HG02588 (cell line): ENCODE results near the gene TNFAIP3.
A peak's percentile ranks its signal among the peaks of the same experiment; 100 is the strongest.
"Not testable (repeated sequence)": the region's sequence is repeated elsewhere in the genome, so short reads cannot be mapped to it uniquely, and the experiment has no call there.

Source experiments
- ATAC-seq: cut with Tn5 transposase; IDR thresholded peaks from one replicate; pipeline ENCODE4 v1.9.1; 2021; ENCODE audit warnings: mild to moderate bottlenecking, moderate library complexity; ENCODE audit not compliant: unreplicated experiment

TNFAIP3 gene

DNA sequence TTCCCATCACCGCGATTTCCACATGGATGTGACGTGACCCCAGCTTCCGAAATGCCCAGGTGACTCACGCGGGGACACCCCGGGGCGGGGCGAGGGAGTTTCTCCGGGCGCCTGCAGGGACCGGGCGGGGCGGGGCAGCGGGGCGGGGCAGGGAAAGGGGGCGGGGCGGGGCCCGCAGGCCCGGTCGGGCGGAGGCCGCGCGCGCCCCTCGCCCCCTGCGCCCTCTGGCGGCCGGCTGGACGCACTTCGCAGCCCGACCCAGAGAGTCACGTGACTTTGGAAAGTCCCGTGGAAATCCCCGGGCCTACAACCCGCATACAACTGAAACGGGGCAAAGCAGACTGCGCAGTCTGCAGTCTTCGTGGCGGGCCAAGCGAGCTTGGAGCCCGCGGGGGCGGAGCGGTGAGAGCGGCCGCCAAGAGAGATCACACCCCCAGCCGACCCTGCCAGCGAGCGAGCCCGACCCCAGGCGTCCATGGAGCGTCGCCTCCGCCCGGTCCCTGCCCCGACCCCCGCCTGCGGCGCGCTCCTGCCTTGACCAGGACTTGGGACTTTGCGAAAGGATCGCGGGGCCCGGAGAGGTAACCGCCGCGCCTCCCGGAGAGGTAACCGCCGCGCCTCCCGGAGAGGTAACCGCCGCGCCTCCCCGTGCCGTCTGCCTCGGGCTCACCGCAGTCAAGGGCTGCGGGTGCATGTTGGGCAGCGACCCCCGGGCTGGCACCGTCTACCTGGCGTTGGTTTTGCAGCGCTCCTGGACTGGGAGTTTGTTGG is at the start of gene TNFAIP3:
Gene TNFAIP3 (plus strand): TSS at position 346 of the 771 bp plus-strand sequence. CDS start 3,969 bp downstream, outside the sequence.
- peak; percentile 68 for ATAC-seq

DNA sequence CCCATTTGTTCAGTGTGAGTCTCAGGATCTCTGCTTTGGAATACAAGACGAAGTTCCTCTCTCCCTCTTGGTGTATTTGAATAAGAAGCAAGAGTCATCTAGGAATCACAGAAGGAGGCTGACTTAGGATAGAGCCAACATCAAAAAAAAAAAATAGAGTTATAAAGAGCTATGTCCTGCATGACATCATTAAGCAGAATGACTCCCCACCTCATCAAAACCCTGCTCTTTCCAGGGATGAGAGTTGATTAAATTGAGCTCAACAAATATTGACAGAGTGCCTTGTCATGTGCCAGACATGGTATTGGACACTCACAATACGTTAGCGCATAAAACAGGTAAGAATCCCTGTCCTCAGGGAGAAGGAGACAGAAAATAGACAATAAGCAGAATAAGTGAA is 48.6 kb upstream of the TNFAIP3 start:
- no peak for ATAC-seq

DNA sequence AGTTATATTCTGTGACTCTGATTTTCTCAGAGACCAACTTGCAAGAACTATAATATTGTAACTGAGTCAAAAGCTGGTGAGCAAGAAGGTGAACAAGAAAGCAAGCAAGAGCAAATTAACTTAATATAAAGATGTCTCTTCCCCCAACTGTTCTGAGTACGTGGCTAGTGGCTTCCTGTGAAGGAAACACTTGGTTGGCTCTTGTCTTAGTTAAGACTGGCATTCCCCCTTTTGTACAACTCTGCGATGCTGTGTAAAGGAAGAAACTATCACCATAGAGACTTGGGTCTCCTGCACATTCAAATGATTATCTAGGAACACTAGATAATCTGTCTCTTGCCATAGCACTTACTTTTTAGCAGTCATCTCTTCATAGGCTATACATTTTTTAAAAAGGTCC is 47.3 kb upstream of the TNFAIP3 start:
- ATAC-seq = no peak

DNA sequence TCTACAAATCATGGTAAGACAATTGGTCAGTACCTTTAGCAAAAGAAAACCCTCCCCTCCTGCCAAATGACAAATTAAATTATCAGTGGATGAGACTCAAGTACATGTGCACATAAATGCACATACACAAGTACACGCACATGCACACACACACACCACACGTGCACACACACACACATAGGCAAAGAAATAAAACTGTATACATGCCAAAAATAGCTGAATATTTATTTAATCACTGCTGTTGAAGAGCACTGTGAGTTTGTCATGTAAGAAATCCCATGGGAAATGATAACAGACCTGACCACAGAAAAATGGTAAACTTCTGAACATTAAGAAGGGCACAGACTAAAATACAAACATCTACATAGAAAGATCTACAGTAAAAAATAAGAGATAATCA is 46.6 kb upstream of the TNFAIP3 start:
- ATAC-seq = no peak

DNA sequence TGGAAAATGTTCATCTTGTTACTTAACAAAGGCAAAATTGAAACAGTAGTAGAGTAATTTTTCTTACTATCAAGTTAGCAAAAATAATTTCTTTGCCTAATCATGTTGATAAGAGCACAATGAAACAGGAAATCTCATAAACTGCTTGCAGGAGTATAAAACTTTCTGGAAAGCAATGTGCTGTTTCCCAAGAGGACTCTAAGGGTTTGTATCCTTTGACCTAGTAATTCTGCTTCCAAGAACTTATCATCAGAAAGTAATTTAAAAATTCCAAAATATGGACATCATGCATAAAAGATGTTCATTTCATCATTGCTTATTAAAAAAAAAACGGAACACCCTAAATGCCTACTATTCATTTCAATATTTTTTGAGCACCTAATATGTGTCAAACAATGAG is 46.1 kb upstream of the TNFAIP3 start:
- ATAC-seq = no peak

DNA sequence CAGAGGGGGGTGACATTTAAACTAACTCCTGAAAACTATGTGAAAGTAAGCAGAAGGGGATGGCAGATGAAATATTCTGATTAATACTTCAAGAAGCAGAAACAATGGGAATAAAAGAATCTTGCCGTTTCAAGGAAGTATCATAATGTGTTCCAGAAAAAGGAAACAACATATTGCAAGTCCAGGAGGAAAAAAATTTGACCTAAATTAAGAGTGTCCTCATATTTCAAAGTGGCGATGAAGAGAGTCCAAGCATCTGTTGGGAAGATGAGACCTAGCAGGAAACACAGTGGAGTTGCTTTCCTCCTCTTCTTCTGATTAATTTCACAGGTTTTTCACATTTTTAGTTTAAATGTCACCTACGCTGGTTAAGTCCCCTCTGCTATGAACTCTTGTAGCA is 45.6 kb upstream of the TNFAIP3 start:
- ATAC-seq = no peak

DNA sequence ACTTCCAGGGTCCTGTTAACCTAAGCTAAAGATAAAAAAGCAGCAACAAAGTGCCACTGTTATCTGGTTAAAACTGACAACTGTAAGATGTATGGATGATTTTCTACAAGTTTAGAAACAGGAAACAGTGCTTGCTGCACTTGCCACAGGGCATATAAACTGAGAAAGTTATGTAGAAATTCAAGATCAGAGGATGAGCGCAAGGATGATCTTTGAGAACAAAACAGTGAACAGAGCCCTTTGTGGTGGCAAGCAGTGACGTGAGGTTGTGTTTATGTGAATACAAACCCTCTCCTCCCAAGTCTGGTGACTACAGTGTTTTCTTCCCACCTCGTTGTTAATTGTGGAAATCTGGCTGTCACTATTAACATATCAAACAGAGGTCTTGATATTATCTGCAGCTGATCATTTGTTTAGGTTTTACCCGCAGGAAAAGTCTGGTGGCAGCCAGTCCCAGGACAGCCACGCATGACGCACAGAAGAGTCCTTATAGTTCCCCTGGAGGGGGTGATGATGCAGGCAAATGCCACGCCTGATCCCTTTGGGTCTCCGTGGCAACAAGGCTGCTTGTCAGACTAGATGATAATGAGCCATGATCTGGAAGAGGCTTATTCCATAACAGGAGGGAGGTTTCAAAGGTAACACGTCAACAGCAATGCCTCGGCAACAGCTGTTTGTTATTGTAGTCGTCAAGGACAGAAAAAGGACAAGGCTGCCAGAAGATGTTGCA is 43.1 kb upstream of the TNFAIP3 start:
- no peak for ATAC-seq

DNA sequence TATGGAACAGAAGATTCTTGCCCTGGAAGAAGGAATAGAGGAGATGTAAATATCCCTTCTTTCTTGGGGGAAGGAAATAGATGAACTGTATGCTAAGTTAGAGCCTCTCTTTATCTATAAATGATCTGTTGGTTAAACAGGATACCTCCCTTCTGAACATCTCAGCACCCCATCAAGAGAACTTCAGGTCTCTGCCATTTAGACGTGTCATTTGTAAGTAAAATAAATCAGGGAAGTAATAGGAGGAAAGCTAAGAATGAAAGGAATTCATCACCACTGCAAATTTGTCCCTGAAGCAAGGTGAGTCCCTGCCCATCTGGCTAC is 42.5 kb upstream of the TNFAIP3 start:
- no peak for ATAC-seq

DNA sequence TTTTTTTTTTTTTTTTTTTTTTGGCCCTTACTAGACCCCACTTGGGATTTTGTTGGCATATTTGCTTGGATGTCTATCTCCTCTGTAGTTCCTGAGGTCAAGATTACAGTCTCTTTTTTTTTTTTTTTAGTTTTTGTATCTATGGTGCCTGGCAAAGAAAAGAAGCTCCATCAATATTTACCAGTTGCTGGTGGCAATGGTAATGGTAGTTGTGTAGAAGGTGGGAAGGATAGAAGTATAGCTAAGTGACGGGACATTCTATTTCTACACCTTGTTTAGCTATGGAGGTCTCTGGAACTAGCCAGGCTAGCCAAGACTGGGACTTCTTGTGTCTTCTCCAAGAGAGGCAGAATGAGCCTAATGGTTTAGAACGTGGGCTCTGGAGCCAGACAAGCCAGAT is 42.2 kb upstream of the TNFAIP3 start:
- no peak for ATAC-seq

DNA sequence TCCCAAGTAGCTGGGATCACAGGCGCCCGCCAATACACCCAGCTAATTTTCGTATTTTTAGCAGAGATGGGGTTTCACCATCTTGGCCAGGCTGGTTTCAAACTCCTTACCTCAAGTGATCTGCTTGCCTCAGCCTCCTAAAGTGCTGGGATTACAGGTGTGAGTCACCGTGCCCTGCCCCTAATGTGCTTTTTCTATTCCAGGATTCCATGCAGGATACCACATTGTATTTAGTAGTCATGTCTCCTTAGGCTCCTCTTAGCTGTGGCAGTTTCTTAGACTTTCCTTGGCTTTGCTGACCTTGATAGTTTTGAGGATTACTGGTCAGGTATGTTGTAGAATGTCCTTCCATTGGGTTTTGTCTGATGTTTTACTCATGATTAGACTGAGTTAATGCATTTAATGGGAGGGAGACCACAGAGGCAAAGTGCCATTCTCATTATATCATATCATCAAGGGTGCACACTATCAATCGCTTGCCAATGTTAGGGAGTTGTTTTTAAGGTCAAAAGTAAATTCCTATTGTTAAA is 39.6 kb upstream of the TNFAIP3 start:
- ATAC-seq = no peak

DNA sequence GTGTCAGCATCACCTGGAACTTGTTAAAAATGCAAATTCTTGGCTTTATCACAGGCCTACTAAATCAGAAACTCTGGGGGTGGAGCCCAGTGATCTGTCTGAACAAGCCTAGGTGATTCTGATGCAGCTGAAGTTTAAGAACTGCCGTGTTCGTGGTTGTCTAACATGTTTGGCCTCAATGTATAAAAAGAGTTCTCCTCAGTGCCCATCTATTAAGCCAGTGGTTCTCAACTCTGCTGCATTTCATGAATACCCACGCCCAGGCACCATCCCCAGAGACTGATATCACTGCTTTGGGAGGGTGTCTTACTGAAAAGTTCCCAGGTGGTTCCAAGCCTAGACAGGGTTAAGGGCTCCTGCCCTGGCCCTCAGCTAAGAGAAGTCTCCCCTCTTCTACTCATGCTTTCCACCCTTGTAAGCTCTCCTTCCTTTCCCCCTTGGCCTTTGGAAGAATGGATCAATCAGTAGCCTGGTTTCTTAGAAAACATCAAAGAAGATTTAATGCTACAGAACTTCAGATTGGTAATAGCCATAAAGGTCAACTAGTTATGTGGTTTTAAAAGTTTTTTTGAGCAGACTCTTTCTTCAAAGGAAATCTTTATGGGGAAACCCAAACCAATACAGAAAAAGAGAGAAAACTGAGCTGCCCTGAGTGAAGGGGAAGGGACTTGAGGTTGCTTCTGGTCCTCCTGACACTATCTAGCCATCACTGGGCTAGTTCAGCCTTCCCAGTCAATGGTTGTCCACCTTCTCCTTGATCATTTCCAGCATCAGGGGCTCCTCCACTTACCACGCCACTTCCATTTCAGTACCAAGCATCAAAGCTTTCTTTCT is 38.9 kb upstream of the TNFAIP3 start:
- peak; percentile 64 for ATAC-seq

DNA sequence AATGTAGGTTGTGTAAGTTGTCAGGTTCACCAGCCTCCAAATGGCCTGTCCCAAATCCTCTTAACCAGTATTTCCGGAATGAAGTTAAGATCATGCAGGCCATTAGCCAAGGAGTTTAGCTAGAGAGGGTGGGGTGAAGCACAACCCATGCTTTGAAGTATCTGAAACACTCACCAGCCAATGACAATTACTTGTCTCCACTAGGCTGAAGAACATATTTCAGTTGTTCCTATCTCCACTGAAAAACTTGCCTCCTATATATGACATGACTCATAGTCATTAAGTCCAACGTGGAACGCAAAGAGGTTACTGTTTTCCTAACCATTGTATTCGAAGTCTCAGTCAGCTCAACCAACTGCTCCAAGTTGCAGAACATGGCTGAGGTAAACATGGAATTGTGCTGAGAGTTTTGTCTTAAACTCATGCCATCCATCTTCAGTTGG is 37.4 kb upstream of the TNFAIP3 start:
- no peak for ATAC-seq

DNA sequence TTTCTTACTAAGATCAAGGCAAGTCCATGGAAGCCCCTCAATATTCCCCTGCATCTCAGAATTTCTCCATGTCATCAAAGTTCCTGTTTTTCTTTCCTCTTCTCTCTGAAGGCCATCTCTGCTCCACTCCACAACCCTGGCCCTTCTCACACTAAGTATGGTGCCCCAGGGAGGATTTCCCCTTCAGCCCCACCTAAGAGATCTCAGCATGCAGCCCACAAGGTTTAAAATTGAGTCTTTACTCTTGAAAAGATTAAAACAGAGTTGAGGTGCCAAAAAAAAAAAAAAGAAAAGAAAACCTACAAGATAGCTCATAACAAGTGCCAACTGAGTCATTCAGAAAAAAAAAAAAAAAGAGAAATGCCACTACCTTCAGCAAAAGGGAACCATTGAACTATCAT is 36.5 kb upstream of the TNFAIP3 start:
- no peak for ATAC-seq

DNA sequence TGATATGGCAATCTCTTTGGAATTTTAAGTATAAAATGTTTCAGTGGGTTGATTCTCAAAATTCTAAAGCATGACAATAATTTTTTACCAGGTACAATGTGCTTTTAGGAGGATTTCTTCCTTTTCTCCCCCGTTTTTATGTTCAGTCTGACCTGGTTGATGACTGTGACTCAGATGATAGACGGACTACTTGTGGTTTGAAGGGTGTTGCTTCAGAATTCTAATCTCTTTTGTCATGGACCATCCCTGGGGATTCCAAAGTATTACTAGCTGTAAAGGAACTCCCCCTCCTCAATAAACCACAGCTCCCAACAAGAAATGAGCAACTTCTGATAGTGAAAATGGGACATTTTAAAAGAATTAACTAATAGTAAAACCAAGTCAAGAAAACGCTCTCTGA is 34.9 kb upstream of the TNFAIP3 start:
- ATAC-seq = no peak

DNA sequence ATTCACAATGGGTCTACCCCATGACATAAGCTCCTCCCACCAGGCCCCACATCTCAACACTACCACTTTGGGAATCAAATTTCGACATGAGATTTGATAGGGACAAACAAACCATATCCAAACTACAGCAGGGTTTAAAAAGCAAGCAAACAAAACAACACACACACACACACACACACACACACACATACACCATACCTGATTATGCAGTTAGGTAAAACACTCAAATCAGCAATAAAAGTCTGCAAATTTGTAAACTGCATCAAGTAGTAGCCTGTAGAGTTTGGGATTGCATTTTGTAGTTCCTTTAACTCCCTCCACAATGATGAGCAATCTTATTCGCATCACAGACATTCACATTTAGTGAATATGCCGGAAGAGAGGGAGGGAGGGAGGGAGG is 32.6 kb upstream of the TNFAIP3 start:
- ATAC-seq = no peak

DNA sequence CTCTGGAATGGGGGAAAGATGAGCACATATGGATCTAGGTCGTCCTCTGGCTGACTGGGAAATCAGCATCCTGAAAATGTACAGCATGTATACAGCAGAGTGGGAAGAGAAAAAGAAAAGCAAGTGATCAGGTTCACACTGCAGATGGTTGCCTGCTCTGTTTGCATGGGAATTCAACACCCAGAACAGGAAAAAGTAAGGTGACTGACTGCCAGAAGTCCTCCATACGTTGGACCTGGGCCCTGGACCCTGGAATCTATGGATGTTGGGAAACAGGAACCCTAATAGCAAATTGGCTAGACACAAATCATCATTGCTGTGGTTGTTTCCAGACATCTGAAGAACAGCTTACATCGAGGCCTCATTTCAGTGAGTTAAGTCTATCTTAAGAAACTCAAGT is 30.3 kb upstream of the TNFAIP3 start:
- no peak for ATAC-seq

DNA sequence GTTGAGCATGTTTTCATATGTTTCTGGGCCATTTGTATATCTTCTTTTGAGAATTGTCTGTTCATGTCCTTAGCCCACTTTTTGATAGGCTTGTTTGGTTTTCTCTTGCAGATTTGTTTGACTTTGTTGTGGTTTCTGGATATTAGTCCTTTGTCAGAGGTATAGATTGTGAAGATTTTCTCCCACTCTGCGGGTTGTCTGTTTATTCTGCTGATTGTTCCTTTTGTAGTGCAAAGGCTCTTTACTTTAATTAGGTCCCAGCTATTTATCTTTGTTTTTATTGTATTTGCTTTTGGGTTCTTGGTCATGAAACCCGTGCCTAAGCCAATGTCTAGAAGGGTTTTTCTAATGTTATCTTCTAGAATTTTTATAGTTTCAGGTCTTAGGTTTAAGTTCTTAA is 29.0 kb upstream of the TNFAIP3 start:
- not testable (repeated sequence) for ATAC-seq

DNA sequence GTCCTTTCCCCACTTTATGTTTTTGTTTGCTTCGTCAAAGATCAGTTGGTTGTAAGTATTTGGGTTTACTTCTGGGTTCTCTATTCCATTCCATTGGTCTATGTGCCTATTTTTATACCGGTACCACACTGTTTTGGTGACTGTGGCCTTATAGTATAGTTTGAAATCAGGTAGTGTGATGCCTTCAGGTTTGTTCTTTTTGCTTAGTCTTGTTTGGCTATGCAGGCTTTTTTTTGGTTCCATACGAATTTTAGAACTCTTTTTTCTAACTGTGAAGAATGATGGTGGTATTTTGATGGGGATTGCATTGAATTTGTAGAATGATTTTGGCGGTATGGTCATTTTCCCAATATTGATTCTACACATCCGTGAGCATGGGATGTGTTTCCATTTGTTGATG is 28.5 kb upstream of the TNFAIP3 start:
- ATAC-seq = not testable (repeated sequence)

DNA sequence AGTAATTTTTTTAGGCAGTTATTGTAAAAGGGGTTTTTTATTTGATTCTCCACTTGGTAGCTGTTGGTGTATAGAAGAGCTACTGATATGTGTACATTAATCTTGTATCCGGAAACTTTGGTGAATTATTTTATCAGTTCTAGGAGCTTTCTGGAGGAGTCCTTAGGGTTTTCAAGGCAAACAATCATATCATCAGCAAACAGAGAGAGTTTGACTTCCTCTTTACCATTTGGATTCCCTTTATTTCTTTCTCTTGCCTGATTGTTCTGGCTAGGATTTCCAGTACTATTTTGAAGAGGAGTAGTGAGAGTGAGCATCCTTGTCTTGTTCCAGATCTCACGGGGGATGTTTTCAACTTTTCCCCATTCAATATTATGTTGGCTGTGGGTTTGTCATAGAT is 28.0 kb upstream of the TNFAIP3 start:
- ATAC-seq = no peak

DNA sequence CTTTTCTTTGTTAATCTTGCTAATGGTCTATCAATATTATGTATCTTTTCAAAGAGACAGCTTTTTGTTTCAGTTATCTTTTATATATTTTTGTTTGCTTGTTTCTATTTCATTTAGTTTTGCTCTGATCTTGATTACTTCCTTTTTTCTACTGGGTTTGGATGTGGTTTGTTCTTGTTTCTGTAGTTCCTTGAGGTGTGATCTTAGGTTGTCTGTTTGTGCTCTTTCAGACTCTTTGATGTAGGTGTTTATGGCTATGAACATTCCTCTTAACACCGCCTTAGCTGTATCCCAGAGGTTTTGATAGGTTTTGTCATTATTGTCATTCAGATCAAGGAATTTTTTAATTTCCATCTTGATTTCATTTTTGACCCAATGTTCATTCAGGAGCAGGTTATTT is 26.8 kb upstream of the TNFAIP3 start:
- no peak for ATAC-seq

DNA sequence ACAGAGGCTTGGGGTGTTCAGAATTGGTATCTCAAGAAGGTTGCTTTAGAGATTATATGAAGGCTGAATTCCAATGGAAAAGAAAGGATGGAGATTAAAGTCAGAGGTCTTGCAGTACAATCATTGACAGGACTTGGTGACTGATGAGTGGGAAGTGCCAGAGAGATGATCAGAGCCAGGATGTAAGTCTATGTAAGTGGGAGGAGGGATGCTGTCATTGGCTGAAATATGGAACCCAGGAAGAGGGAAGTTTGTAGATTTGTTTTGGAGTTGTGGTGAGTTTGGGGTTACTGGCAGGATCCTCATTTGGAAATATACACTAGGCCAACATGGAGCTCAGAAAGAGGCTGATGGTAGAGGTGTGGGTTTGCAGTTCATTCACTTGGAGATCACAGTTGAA is 23.8 kb upstream of the TNFAIP3 start:
- no peak for ATAC-seq
